MM.1S (cell line): Measurements from ENCODE around the gene LY86.

Source experiments
- DNase-seq: peaks from one replicate; pipeline ENCODE4 v3.0.0-alpha.2; 2015
- H2AFZ ChIP-seq: fragments of 300-600 bp; sonication (generic); 2 replicates; pipeline ENCODE4 v1.6.0; 2016; ENCODE audit warnings: antibody characterized with exemption, low read length
- H3F3A ChIP-seq: fragments of 300-600 bp; sonication (generic); 2 replicates; pipeline ENCODE4 v1.6.1; 2016; ENCODE audit warnings: mild to moderate bottlenecking, antibody characterized with exemption, low read length, moderate library complexity, mixed read lengths; ENCODE audit not compliant: insufficient read depth
- H3K27ac ChIP-seq: fragments of 300-600 bp; sonication (generic); 2 replicates; pipeline ENCODE4 v1.5.1; 2016; ENCODE audit warnings: mild to moderate bottlenecking, low read length
- H3K27me3 ChIP-seq: fragments of 300-600 bp; sonication (generic); replicated peaks from 2 replicates; pipeline ENCODE4 v1.6.0; 2016; ENCODE audit warnings: low read length; ENCODE audit not compliant: insufficient read depth
- H3K36me3 ChIP-seq: fragments of 300-600 bp; sonication (generic); replicated peaks from 2 replicates; pipeline ENCODE4 v1.6.1; 2016; ENCODE audit warnings: mild to moderate bottlenecking, low read length, mixed read lengths; ENCODE audit not compliant: insufficient read depth
- H3K4me1 ChIP-seq: fragments of 300-600 bp; sonication (generic); 2 replicates; pipeline ENCODE4 v1.6.1; 2016; ENCODE audit warnings: low read length, mixed read lengths
- H3K4me2 ChIP-seq: fragments of 300-600 bp; sonication (generic); 2 replicates; pipeline ENCODE4 v1.6.0; 2016; ENCODE audit warnings: low read depth, low read length
- H3K4me3 ChIP-seq: fragments of 300-600 bp; sonication (generic); 2 replicates; pipeline ENCODE4 v1.5.1; 2016; ENCODE audit warnings: low read length, mixed read lengths
- H3K79me2 ChIP-seq: fragments of 300-600 bp; sonication (generic); 2 replicates; pipeline ENCODE4 v1.6.1; 2016; ENCODE audit warnings: mixed run types, low read length, mixed read lengths
- H3K9ac ChIP-seq: fragments of 300-600 bp; sonication (generic); 2 replicates; pipeline ENCODE4 v1.6.1; 2016; ENCODE audit warnings: low read length, mixed read lengths
- H3K9me2 ChIP-seq: fragments of 300-600 bp; sonication (generic); replicated peaks from 2 replicates; pipeline ENCODE4 v1.6.1; 2016; ENCODE audit warnings: mild to moderate bottlenecking, low read length, mixed read lengths; ENCODE audit not compliant: insufficient read depth
- H3K9me3 ChIP-seq: fragments of 300-600 bp; sonication (generic); replicated peaks from 2 replicates; pipeline ENCODE4 v1.6.1; 2016; ENCODE audit warnings: mild to moderate bottlenecking, low read length, mixed read lengths; ENCODE audit not compliant: insufficient read depth
- H4K20me1 ChIP-seq: fragments of 300-600 bp; sonication (generic); 2 replicates; pipeline ENCODE4 v1.6.1; 2016; ENCODE audit warnings: mild to moderate bottlenecking, low read length, moderate library complexity, mixed read lengths; ENCODE audit not compliant: insufficient read depth
- CTCF ChIP-seq: fragments of 300-600 bp; sonication (generic); IDR thresholded peaks from 2 replicates; pipeline ENCODE4 v1.5.1; 2016; ENCODE audit warnings: antibody characterized with exemption, low read length, mixed read lengths
- EZH2 ChIP-seq: fragments of 300-600 bp; sonication (generic); optimal IDR thresholded peaks from 2 replicates; pipeline ENCODE3; 2017; ENCODE audit warnings: low read depth, mild to moderate bottlenecking, antibody characterized with exemption, low read length, mixed read lengths
- EZH2phosphoT487 ChIP-seq: fragments of 300-600 bp; sonication (generic); IDR thresholded peaks from 2 replicates; pipeline ENCODE4 v1.6.1; 2018; ENCODE audit warnings: antibody characterized with exemption, low read length

LY86 gene

GRCh38 chr6:6631053-6631452 lies 42.5 kb downstream of the LY86 start:
- Histone ChIP-seq H3K4me1 (peaks cover 16% of the 10 kb centered on the region), H3K4me3 (no peak overlapping the region), H3K79me2 (no peaks in the 10 kb centered on the region), H3K27me3 (no peaks in the 10 kb centered on the region), H3K9me2 (no peaks in the 10 kb centered on the region), H3K36me3 (no peaks in the 10 kb centered on the region), H3K27ac (no peak overlapping the region), H3K9ac (no peak overlapping the region), H3K9me3 (no peaks in the 10 kb centered on the region), H2AFZ (no peak overlapping the region), H3F3A (no peaks in the 10 kb centered on the region), H4K20me1 (no peaks in the 10 kb centered on the region), H3K4me2 (no peak overlapping the region)
- TF ChIP-seq EZH2phosphoT487: no peak
- TF ChIP-seq CTCF: no peak
- no peak for TF ChIP-seq EZH2
- DNase-seq: no peak

- H3F3A ChIP-seq: no peaks in the 10 kb centered on the region
- no peaks in the 10 kb centered on the region for H3K27me3 ChIP-seq
- H3K4me2 ChIP-seq: no peak overlapping the region
- H2AFZ ChIP-seq: no peak overlapping the region
- no peak overlapping the region for H3K9ac ChIP-seq
- H3K79me2 ChIP-seq: no peaks in the 10 kb centered on the region
- H3K27ac ChIP-seq: no peak overlapping the region
- DNase-seq: no peak
- H3K4me1 ChIP-seq: peaks cover 13% of the 10 kb centered on the region
- no peaks in the 10 kb centered on the region for H3K9me3 ChIP-seq
- no peak for TF ChIP-seq EZH2
- TF ChIP-seq EZH2phosphoT487: no peak
- no peak for TF ChIP-seq CTCF
- no peak overlapping the region for H3K4me3 ChIP-seq
- no peaks in the 10 kb centered on the region for H4K20me1 ChIP-seq
- H3K36me3 ChIP-seq: no peaks in the 10 kb centered on the region
- H3K9me2 ChIP-seq: no peaks in the 10 kb centered on the region
Observed at GRCh38 chr6:6631534-6632276, 43.2 kb downstream of the LY86 start.

GRCh38 chr6:6633898-6634734 lies 45.6 kb downstream of the LY86 start:
- no peak overlapping the region for H3K4me3 ChIP-seq
- no peak overlapping the region for H3K4me2 ChIP-seq
- H2AFZ ChIP-seq: no peak overlapping the region
- no peaks in the 10 kb centered on the region for H4K20me1 ChIP-seq
- H3K36me3 ChIP-seq: no peaks in the 10 kb centered on the region
- no peaks in the 10 kb centered on the region for H3K9me2 ChIP-seq
- no peak overlapping the region for H3K9ac ChIP-seq
- H3K9me3 ChIP-seq: no peaks in the 10 kb centered on the region
- no peak overlapping the region for H3K27ac ChIP-seq
- H3K27me3 ChIP-seq: no peaks in the 10 kb centered on the region
- H3K79me2 ChIP-seq: no peaks in the 10 kb centered on the region
- no peaks in the 10 kb centered on the region for H3F3A ChIP-seq
- no peak for DNase-seq
- TF ChIP-seq EZH2phosphoT487 (no peak), EZH2 (no peak), CTCF (no peak)
- peaks cover 13% of the 10 kb centered on the region for H3K4me1 ChIP-seq
